ENCODE data around the gene CFAP221. TPM values are rescaled to one million over a fixed set of nuclear protein-coding genes. Genes with fewer than 3 reads are reported as not detected.

CFAP221 gene
- total RNA-seq, result 1 to 10 TPM in 3 of 4 donors, under 1 TPM in 1; 0.51 to 5.0 (median 3.7) TPM

DNA sequence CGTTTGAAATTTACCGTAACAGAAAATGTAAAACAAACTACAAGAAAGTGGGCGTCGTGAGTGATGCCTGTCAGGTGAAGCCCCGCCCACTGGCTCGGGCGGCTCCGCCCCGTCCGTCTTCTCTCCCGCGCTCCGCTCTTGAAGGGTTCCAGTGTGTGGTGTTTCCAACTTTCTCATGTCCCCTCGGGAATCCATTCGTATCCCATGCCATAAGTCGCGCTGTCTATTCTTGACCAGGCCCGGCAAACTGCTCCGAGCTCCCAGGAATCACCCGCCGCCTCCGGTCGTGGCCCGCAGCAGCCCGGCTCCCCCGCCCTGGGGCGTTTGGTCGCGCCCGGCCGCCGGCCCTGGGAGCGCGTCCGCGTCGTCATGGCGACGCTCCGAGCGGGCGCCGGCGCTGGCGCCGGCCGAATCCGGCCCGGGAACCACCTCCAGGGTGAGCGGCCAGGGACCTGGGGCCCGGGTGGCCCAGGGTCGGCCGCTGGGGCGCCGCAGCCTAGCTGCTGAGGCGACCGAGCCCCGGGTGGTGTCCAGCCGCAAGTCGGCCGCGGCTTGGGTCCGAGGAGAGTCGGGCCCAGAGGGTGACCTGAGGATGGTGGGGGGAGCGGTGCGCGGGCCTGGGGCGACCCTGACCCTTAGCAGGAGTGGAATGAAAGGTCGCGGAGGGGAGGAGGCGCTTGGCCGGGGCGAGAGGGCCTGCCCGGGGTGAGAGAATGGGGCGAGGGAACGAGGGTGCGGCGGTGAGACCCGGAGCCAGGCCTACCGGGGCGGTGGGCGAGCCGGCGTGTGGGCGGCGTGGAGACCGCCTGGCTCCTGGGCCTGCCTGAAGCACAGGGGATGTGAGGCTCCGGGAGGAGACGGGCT lies at the start of gene CFAP221:
CFAP221 (plus strand) TSS at position 375 of the 864 bp plus-strand sequence. CDS start 1,683 bp downstream, outside the sequence.
- Histone ChIP-seq H3K4me1 (peaks cover 0 to 5% of the 10 kb centered on the region in 2 donors), H3K27me3 (no peaks in the 10 kb centered on the region), H3K36me3 (no peaks in the 10 kb centered on the region), H3K27ac (no peak within 1 kb of the TSS), H3K4me3 (peak within 1 kb of the TSS; percentile 27 to 49), H3K9me3 (no peaks in the 10 kb centered on the region)
- intact Hi-C loops (cut with DNase I; ENCODE audit: low total_unique reads), result no loop called here
- TF ChIP-seq, protein P1, sequence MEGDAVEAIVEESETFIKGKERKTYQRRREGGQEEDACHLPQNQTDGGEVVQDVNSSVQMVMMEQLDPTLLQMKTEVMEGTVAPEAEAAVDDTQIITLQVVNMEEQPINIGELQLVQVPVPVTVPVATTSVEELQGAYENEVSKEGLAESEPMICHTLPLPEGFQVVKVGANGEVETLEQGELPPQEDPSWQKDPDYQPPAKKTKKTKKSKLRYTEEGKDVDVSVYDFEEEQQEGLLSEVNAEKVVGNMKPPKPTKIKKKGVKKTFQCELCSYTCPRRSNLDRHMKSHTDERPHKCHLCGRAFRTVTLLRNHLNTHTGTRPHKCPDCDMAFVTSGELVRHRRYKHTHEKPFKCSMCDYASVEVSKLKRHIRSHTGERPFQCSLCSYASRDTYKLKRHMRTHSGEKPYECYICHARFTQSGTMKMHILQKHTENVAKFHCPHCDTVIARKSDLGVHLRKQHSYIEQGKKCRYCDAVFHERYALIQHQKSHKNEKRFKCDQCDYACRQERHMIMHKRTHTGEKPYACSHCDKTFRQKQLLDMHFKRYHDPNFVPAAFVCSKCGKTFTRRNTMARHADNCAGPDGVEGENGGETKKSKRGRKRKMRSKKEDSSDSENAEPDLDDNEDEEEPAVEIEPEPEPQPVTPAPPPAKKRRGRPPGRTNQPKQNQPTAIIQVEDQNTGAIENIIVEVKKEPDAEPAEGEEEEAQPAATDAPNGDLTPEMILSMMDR (IDR thresholded peaks at IDR 0.05), result no peak
- TF ChIP-seq POLR2A (IDR thresholded peaks at IDR 0.05), result no peak
- DNase-seq, result peak; percentile 32 to 42

DNA sequence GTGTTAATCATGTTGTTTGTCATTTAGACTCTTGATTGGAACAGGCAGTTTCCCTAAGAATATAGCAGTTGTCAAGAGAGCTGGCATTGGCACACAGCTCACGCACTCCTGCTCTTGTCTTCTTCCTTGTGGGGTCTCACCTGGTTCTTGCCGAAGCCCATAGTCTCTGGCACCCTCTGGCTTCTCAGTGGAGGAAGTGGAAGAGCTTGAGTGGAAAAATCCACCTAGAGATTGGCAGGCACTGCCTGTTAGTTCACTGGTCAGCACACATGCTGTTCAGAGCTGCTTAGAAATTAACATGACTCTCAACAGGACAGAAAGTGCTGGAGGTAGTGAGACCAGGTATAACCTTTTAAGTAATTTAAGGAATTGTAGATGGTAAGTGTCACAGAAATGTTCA lies 48.3 kb upstream of the CFAP221 start:
- intact Hi-C loops (cut with DNase I; ENCODE audit: low total_unique reads), result no loop called here
- TF ChIP-seq, protein P1 (IDR thresholded peaks at IDR 0.05), result no peak
- TF ChIP-seq POLR2A (IDR thresholded peaks at IDR 0.05), result no peak
- H3K4me3 ChIP-seq, result no peak overlapping the region
- no peaks in the 10 kb centered on the region for H3K36me3 ChIP-seq
- H3K4me1 ChIP-seq, result no peaks in the 10 kb centered on the region
- no peaks in the 10 kb centered on the region for H3K9me3 ChIP-seq
- DNase-seq, result no peak
- H3K27ac ChIP-seq, result no peak overlapping the region
- H3K27me3 ChIP-seq, result no peaks in the 10 kb centered on the region

DNA sequence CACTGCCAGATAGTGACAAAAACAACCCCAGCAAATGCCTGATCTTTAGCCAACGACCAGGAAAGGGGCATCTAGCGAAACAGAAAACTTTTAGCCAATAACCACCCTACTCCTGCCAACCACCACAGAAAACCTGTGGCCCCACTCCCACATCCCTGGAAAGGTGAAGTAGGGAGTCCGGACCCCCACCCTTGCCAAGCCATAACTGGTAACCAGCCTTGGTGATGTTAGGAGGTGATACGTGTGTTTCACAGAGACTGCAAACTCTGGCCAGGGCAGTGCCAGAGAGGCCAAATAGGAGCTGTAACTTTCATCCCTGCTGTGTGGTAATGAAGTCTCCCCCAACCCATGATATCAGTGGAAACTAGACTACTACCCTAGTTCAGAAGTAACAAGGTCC lies 47.6 kb upstream of the CFAP221 start:
- TF ChIP-seq POLR2A (IDR thresholded peaks at IDR 0.05), result no peak
- TF ChIP-seq, protein P1 (IDR thresholded peaks at IDR 0.05), result no peak
- DNase-seq, result no peak
- intact Hi-C loops (cut with DNase I; ENCODE audit: low total_unique reads), result no loop called here

DNA sequence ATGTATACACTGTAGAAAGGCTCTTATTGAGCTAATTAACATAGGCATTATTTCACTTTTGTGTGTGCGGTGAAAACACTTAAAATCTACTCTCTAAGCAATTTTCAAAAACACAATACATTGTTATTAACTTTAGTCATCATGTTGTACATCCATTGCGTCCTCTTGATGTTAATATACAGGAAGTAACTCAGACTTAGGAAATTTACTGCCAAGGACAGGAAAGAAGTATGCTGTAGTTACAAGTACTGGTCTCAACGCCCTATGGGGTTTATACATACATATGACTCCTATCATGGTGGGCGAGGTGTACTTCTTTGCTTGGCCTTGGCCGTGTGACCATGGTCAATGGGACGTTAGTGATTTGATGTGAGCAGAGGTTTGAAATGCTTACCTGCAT lies 35.5 kb upstream of the CFAP221 start:
- no peaks in the 10 kb centered on the region for H3K4me1 ChIP-seq

More for the DNA sequence above, 47.6 kb upstream of the CFAP221 start:
- no peaks in the 10 kb centered on the region for H3K9me3 ChIP-seq
- no peaks in the 10 kb centered on the region for H3K4me1 ChIP-seq
- no peak overlapping the region for H3K27ac ChIP-seq
- no peaks in the 10 kb centered on the region for H3K27me3 ChIP-seq
- H3K4me3 ChIP-seq, result no peak overlapping the region
- H3K36me3 ChIP-seq, result no peaks in the 10 kb centered on the region

DNA sequence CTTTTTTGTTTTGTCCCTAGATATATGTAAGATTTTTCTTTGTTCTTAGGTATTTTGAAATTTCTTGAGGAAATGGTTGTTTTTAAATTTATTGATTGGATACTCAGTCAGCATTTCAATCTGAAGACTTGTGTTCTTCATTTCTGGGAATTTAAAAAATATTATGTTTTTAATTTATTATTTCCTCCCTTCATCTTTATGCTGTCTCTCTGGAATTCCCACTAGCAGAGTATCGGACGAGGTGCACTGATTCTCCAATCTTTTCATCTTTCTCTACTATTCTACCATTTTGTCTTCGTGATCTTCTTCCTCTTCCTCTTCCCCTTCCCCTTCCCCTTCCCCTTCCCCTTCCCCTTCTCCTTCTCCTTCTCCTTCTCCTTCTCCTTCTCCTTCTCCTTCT lies 32.3 kb upstream of the CFAP221 start:
- Histone ChIP-seq H3K27me3 (no peaks in the 10 kb centered on the region), H3K4me1 (no peaks in the 10 kb centered on the region), H3K4me3 (no peak overlapping the region), H3K9me3 (no peaks in the 10 kb centered on the region), H3K27ac (no peak overlapping the region), H3K36me3 (no peaks in the 10 kb centered on the region)
- DNase-seq, result no peak
- TF ChIP-seq, protein P1 (IDR thresholded peaks at IDR 0.05), result no peak
- TF ChIP-seq POLR2A (IDR thresholded peaks at IDR 0.05), result no peak
- intact Hi-C loops (cut with DNase I; ENCODE audit: low total_unique reads), result no loop called here

More for the DNA sequence above, 35.5 kb upstream of the CFAP221 start:
- no peak for DNase-seq
- Histone ChIP-seq H3K9me3 (no peaks in the 10 kb centered on the region), H3K27ac (no peak overlapping the region), H3K36me3 (no peaks in the 10 kb centered on the region), H3K4me3 (no peak overlapping the region), H3K27me3 (no peaks in the 10 kb centered on the region)
- TF ChIP-seq, protein P1 (IDR thresholded peaks at IDR 0.05), result no peak
- TF ChIP-seq POLR2A (IDR thresholded peaks at IDR 0.05), result no peak
- intact Hi-C loops (cut with DNase I; ENCODE audit: low total_unique reads), result no loop called here

All from uterus (tissue), 4 donors.